SW 1271 (cell line): Measurements from ENCODE around the gene PPP1R36.
"Not testable (repeated sequence)": the region's sequence is repeated elsewhere in the genome, so short reads cannot be mapped to it uniquely, and the experiment has no call there.

Source experiments
- DNase-seq, 2 experiments: peaks; one replicate each; lab custom pipeline; 2025; lab: John Stamatoyannopoulos, UW

PPP1R36 gene, protein sequence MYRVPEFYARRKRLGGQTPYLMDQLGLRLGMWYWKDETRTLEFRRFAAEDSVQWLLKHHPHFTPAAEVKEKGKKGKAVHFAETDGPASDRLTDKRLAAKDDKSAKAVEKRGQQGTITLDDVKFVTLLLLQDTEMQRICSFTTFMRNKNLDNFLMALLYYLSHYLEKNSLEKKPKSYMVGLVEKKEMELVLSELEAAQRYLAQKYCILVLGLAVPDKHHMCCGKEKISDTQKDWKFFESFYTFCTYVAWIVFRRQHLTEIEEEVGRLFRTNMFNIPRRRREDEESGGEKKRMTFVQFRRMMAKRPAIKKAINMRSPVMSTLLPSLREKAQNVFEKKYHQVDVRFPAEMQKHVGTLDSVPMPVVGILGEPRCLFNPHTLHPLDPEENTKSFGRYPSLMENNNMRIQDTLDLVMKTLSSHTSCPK

GRCh38 chr14:64549791-64550620 is at the start of gene PPP1R36:
Gene PPP1R36, plus strand, starts transcription at chr14:64549961. Its CDS starts 37 bp downstream, at chr14:64549998.
- no peak for DNase-seq

- no peak for DNase-seq
Observed at GRCh38 chr14:64500088-64500487, 49.7 kb upstream of the PPP1R36 start.

GRCh38 chr14:64501411-64502171 is 48.2 kb upstream of the PPP1R36 start:
- peak; percentile 3 to 27 for DNase-seq

DNA sequence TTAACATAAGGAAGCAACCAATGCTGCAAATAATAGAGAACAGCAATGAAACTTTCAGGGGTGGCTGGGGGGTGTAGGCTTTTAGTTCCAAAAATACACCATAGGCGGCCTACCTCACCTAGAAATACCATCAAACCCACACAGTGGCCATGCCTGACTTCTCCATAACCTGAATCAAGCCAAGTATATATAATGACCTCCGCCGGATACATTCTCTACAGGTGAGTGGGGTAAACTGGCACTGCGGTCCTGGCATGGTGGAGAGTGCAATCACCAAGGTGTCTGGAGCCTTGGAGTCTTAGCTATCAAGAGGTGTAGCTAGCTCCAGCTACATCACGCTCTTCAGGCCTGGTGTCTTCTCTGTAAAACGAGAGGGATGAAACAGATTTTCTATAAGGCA is 47.3 kb upstream of the PPP1R36 start:
- DNase-seq = no peak

- DNase-seq = peak in 1 of 2 experiments; percentile 28
Observed at GRCh38 chr14:64502887-64503433, 46.8 kb upstream of the PPP1R36 start.

GRCh38 chr14:64503434-64504309 is 46.1 kb upstream of the PPP1R36 start, which contains the start of gene ZBTB25:
Gene ZBTB25, minus strand, starts transcription at chr14:64503838. Its CDS starts 13,305 bp downstream, at chr14:64490533.
- DNase-seq = peak; percentile 85 to 86

GRCh38 chr14:64504310-64504896 is 45.4 kb upstream of the PPP1R36 start, which contains the start of gene ZBTB1:
Gene ZBTB1, plus strand, starts transcription at chr14:64504770. Its CDS starts 16,735 bp downstream, at chr14:64521505.
- DNase-seq = peak; percentile 63 to 85

DNA sequence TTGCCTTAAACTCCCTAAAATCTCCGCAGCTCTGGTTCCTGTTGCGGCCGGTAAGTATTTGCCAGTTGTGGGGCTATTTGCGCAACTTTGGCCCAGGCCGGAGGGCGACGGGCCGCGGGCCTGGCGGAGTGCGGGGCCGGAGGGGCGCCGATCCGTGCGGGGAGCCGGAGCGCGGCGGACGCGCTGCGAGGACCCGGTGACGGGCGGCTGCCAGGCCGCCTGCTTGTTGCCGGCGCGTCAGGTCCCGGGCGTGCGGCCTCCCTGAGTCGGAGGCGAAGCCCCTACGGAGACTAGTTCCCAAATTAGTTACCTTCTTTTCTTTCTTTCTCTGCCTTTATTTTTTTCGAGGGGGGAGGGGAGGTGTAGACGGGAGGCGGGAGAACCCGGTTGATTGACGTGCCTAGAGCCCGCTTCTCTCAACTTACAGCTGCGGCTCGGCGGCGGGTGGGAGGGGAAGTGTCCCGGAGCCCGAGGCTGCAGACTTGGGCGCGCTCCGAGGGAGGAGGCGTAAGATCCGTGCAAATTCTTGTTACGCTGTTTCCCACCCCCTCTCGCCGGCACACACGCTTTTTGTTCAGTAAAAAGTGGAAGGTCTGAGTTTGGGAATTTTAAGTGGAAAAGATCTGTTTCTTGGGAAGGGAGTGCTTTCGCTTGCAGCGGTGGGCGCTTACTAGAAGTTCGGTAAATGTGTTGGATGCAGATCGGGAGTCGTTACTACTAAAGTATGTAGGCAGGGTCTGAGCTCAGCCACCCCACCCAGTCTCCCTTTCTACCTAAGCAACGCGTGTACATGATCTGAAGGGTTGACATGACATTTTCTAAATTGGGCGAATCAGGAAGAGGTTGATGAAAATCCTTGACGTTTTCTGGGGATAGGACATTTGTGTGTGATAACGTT is 44.6 kb upstream of the PPP1R36 start:
- peak; percentile 70 to 81 for DNase-seq

GRCh38 chr14:64506721-64507120 is 43.0 kb upstream of the PPP1R36 start:
- DNase-seq = no peak

DNA sequence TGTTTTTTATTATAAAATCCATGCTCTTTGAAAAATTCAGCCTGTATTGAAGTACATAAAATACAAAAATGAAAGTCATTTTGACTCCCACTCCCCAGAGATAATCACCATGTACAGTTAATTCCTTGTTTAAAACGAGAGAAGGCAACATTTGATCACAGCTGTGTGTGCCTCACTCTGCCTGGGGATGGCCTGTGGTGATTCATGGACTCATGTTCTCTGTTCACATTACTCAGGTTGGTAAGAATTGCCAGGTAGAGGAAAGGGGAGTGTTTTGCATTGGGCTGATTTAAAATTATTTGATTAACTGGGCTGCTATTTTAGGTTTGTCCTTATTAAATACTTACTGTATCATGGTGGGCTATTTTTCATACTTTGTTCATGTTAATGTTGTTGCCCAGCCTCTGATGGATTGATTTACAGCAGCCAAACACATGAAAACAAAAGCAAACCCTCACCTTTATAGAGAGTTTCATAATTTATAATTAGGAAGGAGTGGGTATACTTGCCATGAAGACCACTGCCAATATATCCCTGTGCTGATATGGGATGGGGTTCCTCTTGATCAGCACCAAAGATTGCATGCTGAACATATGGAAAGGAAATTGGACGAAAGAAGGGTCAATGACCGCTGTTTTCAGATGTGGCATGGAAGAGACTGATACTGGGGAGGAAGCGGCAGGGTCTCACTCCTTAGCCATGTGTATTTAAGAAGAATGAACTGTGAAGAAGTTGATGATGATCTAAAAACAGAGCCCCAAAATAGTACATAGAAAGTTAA is 42.2 kb upstream of the PPP1R36 start:
- no peak for DNase-seq

GRCh38 chr14:64508215-64508776 is 41.5 kb upstream of the PPP1R36 start:
- DNase-seq = no peak

DNA sequence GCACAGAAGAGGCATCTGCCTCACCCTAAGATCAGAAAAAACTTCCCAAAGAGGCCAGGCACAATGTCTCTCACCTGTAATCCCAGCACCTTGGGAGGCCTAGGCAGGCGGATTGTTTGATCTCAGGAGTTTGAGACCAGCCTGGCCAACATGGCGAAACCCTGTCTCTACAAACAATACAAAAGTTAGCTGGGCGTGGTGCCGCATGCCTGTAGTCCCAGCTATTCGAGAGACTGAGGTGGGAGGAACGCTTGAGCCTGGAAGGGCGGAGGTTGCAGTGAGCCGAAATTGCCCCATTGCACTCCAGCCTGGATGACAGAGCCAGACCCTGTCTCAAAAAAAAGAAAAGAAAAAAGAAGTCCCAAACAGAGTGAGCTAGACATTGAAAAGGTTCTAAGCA is 40.7 kb upstream of the PPP1R36 start:
- no peak for DNase-seq

DNA sequence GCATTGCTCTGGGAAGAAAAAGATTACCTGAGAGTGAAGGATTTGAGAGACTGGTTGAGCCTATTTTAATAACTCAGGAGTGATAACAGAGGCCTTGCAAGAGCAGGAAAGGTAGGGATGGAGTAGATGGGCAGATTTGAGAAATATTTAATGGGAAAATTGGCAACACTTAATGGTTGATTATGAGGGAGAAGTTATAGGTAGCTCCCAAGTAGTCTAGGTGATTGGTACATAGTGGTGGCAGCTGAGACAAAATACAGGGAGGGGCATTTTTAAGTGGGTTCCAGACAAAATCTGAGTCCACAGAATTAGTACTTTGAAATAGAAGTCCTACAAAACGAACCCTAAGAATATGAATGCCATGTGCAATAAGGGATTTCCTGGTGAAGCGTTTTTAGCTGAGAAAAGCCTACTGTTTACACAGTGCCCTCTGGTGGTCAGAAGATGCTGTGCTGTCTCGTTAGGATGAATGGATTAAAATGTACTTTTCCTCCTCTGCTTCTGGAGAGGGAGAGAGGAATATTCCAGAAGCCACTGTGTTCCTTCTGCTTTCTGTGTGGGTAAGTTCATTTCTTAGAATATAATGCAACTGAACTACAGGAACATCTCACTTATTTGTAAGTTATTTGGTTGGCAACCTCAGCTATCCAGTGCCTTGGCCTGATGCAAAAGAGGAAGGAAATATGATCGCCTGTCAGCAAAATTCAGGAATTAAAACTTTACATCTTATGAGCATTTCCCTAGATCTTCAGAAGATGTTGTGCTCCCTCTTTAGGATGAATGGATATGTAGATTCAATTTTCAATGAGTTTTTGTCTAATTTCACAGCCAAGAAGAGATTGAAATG is 38.7 kb upstream of the PPP1R36 start:
- peak; percentile 17 to 77 for DNase-seq

- no peak for DNase-seq
Observed at GRCh38 chr14:64513271-64513670, 36.5 kb upstream of the PPP1R36 start.

DNA sequence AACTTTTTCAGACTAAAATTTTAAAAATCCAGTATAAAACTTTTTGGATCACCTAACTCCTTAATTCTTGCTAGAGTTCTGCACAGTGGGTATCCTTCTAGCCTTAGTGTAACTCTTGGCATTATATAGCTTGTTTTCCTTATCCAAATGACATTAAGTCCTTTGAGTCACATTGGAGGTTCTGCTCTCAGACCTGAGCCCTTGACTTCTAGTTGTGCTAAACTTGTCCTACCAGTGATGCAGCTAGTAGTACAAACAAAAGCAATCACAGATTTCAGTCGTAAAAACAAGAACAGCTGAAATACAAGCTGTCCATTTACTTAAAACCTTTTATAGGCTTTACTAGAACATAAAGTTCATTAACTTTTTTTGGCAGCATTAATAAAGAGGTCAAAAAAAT is 34.7 kb upstream of the PPP1R36 start:
- DNase-seq = no peak

DNA sequence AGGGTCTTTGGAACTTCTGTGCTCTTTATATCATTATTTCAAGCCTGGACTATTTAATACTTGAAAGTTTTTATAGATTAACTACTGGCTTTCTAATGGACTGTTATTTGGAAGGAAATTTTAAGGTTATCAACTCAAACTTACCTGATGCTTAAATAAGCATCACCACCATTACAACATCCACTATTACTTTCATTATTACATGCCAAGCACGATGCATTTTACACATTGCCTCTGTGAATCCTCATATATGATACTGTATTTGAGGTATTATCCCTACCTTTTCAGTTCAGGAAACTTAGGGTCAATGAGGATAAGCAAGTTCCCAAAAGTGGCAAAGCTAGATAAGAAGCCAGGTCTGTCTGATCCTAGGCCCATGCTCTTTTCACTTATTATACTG is 32.8 kb upstream of the PPP1R36 start:
- no peak for DNase-seq

- not testable (repeated sequence) for DNase-seq
Observed at GRCh38 chr14:64517667-64518066, 32.1 kb upstream of the PPP1R36 start.
